ENCODE results near the gene LSG1.

The LSG1 gene

DNA sequence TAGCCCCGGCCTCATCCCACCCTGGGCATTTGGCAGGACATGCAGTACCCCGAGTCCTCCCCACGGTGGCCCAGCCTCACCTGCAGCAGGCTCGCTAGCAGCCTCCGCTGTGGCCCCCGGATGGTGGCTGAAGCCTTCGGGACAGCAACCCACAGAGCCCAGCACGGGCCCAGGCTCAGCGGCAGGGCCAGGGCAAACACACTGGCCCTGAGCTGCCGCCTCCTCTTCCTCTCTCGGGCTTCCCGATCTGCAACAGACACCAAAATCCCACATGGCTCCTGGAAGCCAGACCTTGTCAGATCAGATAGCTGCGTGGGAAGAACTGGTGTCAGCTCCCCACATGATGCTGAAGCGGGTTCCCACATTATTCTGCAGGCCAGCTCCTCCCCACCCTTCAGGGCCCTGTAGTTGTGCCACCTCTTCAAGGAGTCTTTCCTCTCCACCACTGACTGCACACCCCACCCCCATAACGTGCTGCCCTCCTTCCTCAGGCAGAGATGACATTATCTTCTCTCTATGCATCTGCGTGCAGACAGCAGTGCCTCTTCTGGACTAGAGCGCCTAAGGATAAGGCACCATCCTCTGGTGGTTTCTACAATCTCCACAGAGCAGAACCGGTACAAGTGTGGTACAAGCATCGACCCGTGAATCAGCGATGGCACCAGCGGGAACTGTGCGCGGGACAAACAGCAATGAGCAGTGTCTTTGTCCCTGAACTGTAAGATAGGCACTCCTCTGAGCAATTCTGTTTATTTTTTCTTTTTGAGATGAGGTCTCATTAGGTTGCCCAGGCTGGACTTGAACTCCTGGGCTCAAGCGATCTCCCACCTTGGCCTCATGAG is 48.3 kb downstream of the LSG1 start:
- TF ChIP-seq, protein P1, sequence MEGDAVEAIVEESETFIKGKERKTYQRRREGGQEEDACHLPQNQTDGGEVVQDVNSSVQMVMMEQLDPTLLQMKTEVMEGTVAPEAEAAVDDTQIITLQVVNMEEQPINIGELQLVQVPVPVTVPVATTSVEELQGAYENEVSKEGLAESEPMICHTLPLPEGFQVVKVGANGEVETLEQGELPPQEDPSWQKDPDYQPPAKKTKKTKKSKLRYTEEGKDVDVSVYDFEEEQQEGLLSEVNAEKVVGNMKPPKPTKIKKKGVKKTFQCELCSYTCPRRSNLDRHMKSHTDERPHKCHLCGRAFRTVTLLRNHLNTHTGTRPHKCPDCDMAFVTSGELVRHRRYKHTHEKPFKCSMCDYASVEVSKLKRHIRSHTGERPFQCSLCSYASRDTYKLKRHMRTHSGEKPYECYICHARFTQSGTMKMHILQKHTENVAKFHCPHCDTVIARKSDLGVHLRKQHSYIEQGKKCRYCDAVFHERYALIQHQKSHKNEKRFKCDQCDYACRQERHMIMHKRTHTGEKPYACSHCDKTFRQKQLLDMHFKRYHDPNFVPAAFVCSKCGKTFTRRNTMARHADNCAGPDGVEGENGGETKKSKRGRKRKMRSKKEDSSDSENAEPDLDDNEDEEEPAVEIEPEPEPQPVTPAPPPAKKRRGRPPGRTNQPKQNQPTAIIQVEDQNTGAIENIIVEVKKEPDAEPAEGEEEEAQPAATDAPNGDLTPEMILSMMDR (IDR thresholded peaks at IDR 0.05; ENCODE audit: insufficient read depth, low read length, poor library complexity, severe bottlenecking), result no peak
- DNase-seq (ENCODE audit: extremely low read depth, insufficient read length), result no peak
- Histone ChIP-seq H3K27me3 (replicated peaks; ENCODE audit: control insufficient read depth, insufficient read depth, low read length) (no peaks in the 10 kb centered on the region), H3K36me3 (ENCODE audit: control insufficient read depth, insufficient read depth, low read length) (peaks cover 2% of the 10 kb centered on the region), H3K4me3 (replicated peaks; ENCODE audit: low read depth, low read length) (no peak overlapping the region)

DNA sequence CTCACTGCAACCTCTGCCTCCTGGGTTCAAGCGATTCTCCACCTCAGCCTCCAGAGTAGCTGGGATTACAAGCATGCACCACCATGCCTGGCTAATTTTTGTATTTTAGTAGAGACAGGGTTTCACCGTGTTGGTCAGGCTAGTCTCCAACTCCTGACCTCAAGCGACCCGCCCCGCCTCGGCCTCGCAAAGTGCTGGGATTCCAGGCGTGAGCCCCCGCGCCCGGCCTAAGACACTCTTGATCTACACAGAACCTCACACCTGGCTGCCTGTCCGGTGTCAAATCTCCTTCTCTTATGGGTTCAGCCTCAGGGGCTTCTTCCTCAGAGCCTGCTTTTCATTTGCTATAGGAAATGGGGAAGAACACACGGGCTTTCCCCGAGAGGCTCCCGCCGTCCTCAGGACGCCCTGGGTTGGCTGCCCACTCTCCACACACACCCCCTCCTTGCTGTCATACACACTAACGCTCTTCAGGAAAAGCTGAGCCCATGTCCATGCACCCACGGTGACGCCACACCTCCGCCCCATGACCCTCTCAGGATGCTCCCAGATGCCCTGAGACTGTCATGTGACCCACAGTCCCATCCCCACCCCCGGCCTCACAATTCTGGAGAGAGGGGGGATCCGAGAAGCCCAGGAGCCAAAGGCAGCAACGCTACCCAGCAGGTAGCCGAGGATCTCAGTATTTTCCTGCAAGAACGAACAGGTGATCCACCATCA is 49.2 kb downstream of the LSG1 start:
- Histone ChIP-seq H3K36me3 (ENCODE audit: control insufficient read depth, insufficient read depth, low read length) (peaks cover 2% of the 10 kb centered on the region), H3K27me3 (replicated peaks; ENCODE audit: control insufficient read depth, insufficient read depth, low read length) (no peaks in the 10 kb centered on the region)

DNA sequence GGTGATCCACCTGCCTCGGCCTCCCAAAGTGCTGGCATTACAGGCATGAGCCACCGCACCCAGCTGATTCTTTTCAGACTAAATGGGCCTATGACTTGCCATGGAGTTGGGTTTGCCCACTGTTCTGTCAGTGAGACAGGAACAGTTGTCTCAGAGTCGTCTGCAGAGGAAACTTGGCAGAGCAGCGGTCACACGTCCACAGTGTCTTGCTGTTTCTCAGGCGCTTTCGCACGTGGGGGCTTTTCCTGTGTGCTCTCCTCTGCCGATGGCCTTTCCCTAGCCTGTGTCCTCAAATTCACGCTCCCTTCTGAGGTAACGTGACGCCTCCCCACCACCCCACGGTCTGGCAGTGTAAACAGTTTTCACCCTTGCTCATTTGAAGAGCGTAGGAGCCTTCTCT is 50.0 kb downstream of the LSG1 start:
- TF ChIP-seq, protein P1 (IDR thresholded peaks at IDR 0.05; ENCODE audit: insufficient read depth, low read length, poor library complexity, severe bottlenecking), result no peak
- peaks cover 2% of the 10 kb centered on the region for H3K36me3 ChIP-seq (ENCODE audit: control insufficient read depth, insufficient read depth, low read length)
- H3K4me3 ChIP-seq (replicated peaks; ENCODE audit: low read depth, low read length), result no peak overlapping the region
- H3K27me3 ChIP-seq (replicated peaks; ENCODE audit: control insufficient read depth, insufficient read depth, low read length), result no peaks in the 10 kb centered on the region
- no peak for DNase-seq (ENCODE audit: extremely low read depth, insufficient read length)

More for the DNA sequence above, 49.2 kb downstream of the LSG1 start:
- TF ChIP-seq, protein P1 (IDR thresholded peaks at IDR 0.05; ENCODE audit: insufficient read depth, low read length, poor library complexity, severe bottlenecking), result no peak
- no peak overlapping the region for H3K4me3 ChIP-seq (replicated peaks; ENCODE audit: low read depth, low read length)
- DNase-seq (ENCODE audit: extremely low read depth, insufficient read length), result no peak

DNA sequence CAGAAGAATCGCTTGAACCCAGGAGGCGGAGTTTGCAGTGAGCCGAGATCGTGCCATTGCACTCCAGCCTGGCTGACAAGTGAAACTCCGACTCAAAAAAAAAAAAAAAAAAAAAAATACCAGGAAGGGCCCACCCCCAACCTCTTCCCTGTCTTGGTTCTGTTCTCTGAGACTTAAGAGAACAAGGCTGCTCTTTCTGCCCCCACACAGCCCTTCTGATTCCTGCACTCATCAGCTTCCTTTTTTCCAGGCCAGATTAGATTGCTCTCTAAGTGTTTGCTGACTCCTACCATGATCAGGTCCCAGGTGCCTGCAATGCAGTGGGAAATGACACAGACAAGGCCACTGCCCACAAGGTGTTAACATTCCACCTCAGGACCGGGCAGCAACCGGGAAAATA is 51.8 kb downstream of the LSG1 start:
- H3K36me3 ChIP-seq (ENCODE audit: control insufficient read depth, insufficient read depth, low read length), result no peaks in the 10 kb centered on the region
- no peak overlapping the region for H3K4me3 ChIP-seq (replicated peaks; ENCODE audit: low read depth, low read length)
- TF ChIP-seq, protein P1 (IDR thresholded peaks at IDR 0.05; ENCODE audit: insufficient read depth, low read length, poor library complexity, severe bottlenecking), result no peak
- H3K27me3 ChIP-seq (replicated peaks; ENCODE audit: control insufficient read depth, insufficient read depth, low read length), result no peaks in the 10 kb centered on the region
- no peak for DNase-seq (ENCODE audit: extremely low read depth, insufficient read length)

DNA sequence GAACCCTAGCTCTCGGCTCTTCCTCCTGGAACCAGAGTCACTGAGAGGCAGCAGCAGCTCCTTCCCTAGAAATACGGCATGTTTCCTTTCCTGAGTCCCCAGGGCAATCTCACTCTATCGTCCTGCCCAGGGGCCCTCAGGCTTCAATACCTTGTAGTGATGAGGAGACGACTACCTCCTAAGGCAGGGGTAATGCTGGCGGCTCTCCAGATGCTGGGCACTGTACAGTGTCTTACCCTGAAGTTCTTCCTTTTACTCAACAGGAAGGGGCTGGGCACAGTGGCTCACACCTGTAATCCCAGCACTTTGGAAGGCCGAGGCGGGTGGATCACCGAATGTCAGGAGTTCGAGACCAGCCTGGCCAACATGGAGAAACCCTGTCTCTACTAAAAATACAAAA is 52.2 kb downstream of the LSG1 start:
- TF ChIP-seq, protein P1 (IDR thresholded peaks at IDR 0.05; ENCODE audit: insufficient read depth, low read length, poor library complexity, severe bottlenecking), result no peak
- DNase-seq (ENCODE audit: extremely low read depth, insufficient read length), result no peak
- no peaks in the 10 kb centered on the region for H3K27me3 ChIP-seq (replicated peaks; ENCODE audit: control insufficient read depth, insufficient read depth, low read length)
- H3K36me3 ChIP-seq (ENCODE audit: control insufficient read depth, insufficient read depth, low read length), result no peaks in the 10 kb centered on the region
- no peak overlapping the region for H3K4me3 ChIP-seq (replicated peaks; ENCODE audit: low read depth, low read length)
